HEK293 (cell line): Measurements from ENCODE around the gene ROS1.

Experiments used
- ZNF133 ChIP-seq: fragments of 450-650 bp; formaldehyde crosslinking; IDR thresholded peaks from 2 replicates; pipeline ENCODE4 v1.5.1; 2016; ENCODE audit warnings: missing biosample characterization, missing genetic modification characterization
- TF ChIP-seq, protein P1 (sequence below): fragments of 450-650 bp; formaldehyde crosslinking; IDR thresholded peaks from 2 replicates; pipeline ENCODE4 v1.5.1; 2016; ENCODE audit warnings: missing biosample characterization, missing genetic modification characterization

DNA sequence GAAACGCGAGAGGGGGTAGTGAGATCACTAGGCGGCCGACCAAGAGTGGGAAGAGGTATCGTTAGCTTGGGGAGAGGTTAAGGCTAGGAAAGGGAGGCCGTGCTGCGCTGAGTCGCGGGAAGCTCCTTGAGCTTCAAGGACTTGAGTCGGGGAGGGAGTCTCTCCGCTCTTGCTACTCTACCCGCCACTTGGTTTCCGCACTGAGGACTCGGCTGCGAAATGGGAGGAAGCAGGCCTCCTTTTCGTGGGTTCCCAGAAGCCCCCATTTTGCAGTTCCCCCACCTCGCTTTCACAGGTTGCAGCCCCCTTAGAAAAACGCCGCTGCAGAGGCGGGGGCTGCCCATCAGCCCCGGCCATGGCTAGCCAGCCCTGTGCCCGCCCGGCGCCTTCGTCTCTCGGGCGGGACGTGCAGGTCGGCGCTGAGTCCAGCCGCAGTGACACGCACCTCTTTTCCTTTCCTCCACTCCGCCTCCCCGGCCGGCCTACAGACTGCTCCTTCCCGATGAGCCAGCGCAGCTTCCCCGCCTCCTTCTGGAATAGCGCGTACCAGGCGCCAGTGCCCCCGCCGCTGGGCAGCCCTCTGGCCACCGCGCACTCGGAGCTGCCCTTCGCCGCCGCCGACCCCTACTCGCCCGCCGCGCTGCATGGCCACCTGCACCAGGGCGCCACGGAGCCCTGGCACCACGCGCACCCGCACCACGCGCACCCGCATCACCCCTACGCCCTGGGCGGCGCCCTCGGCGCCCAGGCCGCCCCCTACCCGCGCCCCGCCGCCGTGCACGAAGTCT, 155.5 kb downstream of the ROS1 start:
- no peak for TF ChIP-seq ZNF133
- TF ChIP-seq, protein P1, sequence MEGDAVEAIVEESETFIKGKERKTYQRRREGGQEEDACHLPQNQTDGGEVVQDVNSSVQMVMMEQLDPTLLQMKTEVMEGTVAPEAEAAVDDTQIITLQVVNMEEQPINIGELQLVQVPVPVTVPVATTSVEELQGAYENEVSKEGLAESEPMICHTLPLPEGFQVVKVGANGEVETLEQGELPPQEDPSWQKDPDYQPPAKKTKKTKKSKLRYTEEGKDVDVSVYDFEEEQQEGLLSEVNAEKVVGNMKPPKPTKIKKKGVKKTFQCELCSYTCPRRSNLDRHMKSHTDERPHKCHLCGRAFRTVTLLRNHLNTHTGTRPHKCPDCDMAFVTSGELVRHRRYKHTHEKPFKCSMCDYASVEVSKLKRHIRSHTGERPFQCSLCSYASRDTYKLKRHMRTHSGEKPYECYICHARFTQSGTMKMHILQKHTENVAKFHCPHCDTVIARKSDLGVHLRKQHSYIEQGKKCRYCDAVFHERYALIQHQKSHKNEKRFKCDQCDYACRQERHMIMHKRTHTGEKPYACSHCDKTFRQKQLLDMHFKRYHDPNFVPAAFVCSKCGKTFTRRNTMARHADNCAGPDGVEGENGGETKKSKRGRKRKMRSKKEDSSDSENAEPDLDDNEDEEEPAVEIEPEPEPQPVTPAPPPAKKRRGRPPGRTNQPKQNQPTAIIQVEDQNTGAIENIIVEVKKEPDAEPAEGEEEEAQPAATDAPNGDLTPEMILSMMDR (tag by site-specific recombination), result no peak
